Mammary microvascular endothelial cell (primary cell): Measurements from ENCODE around the gene SLX1B. TPM values are rescaled to one million over a fixed set of nuclear protein-coding genes. Genes with fewer than 3 reads are reported as not detected.

ENCODE experiments used
- total RNA-seq: library from RNA; depleted of rRNA; stranded (reverse); fragments of >200 nt; gene quantifications from 2 replicates; pipeline ENCODE4 v1.2.3, GENCODE V29; 2015

SLX1B gene
- 29.3 and 48.5 TPM in 2 replicates for total RNA-seq

GRCh38 chr16:29454269-29454668 lies at the start of gene SLX1B, which contains the start of gene BOLA2:
SLX1B (plus strand) TSS chr16:29454533.
BOLA2 (minus strand) TSS chr16:29454351; CDS start chr16:29454253, 98 bp downstream.

GRCh38 chr16:29459706-29460646 lies 5.6 kb downstream of the SLX1B start, which contains the start of gene SULT1A4:
SULT1A4 (plus strand) TSS chr16:29459913; CDS start chr16:29461386, 1,473 bp downstream.

GRCh38 chr16:29506308-29506707 lies 52.0 kb downstream of the SLX1B start, which contains the start of gene NPIPB12:
NPIPB12 (minus strand) TSS chr16:29506408.

Other genes starting within 250 kb of the SLX1B start
- 0.07 TPM in 1 of 2 replicates, not detected in the other for gene NPIPB11, start 47.8 kb upstream of the SLX1B start, total RNA-seq
- 14.1 and 22.7 TPM in 2 replicates for gene BOLA2, start 182 bp upstream of the SLX1B start, total RNA-seq
- 30.4 and 38.4 TPM in 2 replicates for gene SULT1A4, start 5.4 kb downstream of the SLX1B start, total RNA-seq
- 5.1 and 10.1 TPM in 2 replicates for gene NPIPB12, start 51.9 kb downstream of the SLX1B start, total RNA-seq
- gene SPN, start 208.7 kb downstream of the SLX1B start, total RNA-seq, result not detected in 2 replicates
- gene QPRT, start 224.6 kb downstream of the SLX1B start, total RNA-seq, result not detected in 2 replicates